ENCODE data around the gene CAMK1D. TPM values are rescaled to one million over a fixed set of nuclear protein-coding genes. Genes with fewer than 3 reads are reported as not detected.

Gene CAMK1D
- total RNA-seq, 1 experiment from 2014 or later: 0.15 TPM

DNA sequence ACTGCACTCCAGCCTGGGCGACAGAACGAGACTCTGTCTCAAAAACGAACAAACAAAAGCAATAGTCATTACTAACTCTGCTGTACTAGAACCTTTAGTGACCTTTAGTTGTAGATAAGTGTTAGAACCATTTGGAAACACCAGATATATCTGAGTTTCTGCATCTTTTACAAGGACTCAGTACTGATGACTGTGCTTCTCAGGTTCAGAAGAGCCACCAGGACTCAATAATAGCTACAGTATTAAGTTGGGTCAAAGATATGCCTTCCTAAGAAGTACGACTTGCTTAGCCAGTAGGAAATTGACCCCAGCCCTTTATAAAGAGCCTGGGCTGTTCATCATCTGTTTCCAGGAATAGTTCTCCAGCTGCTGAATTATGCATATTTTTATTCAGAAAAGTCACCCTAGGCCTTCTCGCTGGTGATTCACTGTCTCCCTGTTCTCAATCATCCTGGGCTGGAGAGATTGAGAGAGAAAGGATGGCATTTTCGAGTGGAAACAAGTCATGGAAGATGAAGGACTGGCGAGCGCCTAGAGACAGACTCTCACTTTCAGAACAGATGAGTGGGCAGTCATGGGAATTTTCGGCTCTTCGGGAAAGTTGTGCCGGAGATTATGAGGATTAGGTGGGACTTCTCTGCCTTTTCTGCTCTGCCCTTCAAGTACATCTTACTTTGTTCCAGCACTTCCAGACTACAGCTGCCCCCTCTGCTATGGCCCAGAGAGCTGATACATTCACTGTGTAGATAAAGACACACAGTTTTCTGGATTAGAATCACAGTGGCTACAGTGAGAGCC lies 336.1 kb downstream of the CAMK1D start:
- DNase-seq (ENCODE audit: low spot score): no peak

- DNase-seq (ENCODE audit: low spot score): no peak
Observed at GRCh38 chr10:12687996-12688395, 338.6 kb downstream of the CAMK1D start.

DNA sequence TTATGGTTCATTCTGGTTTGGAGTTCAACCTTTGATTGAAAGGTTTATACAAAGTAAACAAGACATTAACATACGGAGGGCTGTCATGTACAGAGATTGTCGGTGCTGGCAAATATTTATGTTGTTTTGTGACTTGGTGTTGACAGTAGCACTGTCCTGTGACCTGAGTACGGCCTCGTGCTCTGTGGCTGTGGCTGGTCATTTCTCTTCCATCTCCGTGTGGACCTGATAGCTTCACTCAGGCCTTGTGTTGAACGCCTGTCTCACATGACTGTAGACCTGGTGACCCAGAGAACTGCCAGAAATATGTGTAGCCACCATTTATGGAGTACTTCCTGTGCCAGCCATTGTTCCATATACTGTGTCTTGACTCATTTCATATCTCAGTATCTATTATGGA lies 340.5 kb downstream of the CAMK1D start:
- no peak for DNase-seq (ENCODE audit: low spot score)

DNA sequence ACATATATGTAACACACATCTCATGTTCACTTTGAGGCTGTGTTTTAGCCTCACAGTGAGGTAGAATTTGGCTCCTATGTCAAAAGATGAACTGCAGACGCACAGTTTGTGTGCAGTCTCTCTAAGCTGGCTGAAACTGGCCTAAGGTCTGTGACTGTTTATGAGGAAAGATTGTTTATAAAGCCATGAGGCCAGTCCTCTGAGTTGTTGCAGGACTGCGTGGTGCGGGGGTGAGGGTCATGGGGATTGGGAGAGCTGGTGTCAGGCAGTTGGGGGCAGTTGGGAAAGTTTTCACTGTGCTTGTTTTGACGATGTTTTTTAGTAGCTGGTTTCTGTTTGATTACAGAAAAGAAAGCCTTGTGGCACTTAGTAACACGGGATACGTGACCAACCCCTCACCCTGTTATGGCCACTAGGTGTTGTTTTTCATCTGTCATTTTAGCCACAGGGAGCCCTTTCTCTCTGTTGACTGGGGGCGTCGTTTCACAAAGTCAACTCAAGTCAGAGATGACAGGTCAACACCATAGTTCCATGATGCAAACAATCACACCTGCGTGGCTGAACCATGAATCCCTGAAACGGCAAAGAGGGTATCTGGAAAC lies 341.3 kb downstream of the CAMK1D start:
- DNase-seq (ENCODE audit: low spot score): no peak

DNA sequence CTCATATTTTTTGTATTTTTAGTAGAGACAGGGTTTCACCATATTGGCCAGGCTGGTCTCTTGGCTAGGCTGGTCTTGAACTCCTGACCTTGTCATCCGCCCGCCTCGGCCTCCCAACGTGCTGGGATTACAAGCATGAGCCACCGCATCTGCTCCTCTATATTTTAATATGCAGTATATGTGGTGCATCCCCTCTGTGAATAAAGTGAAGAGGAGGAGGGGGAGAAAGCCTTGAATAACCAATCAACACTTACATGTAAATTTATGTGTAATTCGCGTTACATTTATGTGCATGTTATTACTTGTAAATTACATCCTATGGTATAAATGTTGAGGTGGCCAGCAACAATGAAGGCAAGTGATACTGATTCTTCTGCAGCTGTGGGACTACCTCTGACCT lies 342.2 kb downstream of the CAMK1D start:
- DNase-seq (ENCODE audit: low spot score): no peak

DNA sequence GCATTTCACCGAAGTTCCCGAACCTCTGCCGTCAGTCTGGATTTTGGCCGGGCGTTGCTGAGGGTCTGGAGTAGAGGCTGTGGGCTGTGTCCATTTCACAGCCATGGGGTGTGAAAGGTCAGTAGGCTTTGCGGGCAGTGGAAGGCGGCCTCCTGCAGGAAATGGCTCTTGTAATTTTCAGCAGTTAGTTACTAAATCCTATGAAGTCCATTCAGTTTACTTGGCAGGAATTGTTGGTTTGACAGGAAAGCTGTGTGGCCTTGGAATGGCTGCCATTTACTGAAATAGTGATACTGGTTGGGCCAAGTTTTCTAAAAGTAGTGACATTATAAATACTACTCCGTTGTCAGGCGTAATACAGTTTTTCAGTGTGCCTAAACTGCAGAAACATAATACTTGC lies 348.4 kb downstream of the CAMK1D start:
- no peak for DNase-seq (ENCODE audit: low spot score)

DNA sequence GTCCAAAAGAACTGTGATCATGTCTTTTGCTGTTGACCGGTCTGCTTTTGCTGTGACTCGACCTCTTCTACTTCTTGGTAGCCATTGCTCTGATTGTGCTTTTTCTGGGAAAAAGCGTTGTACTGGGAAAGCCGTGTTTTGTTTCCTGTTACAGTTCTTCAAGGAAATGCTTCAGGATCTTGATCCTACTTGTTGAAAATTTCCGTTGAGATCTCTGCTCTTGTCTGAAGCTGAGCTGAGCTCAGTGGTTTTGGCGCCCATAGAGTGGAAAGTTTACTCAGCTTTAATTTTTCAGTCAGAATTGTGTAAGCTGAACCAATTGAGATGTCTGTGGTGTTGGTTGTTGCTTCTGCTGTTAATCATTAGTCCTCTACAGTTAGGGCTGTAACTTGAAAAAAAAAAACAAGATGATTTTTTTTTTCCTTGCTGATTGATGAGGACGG lies 349.9 kb downstream of the CAMK1D start:
- no peak for DNase-seq (ENCODE audit: low spot score)

GRCh38 chr10:12699781-12700556 lies 350.6 kb downstream of the CAMK1D start:
- no peak for DNase-seq (ENCODE audit: low spot score)

DNA sequence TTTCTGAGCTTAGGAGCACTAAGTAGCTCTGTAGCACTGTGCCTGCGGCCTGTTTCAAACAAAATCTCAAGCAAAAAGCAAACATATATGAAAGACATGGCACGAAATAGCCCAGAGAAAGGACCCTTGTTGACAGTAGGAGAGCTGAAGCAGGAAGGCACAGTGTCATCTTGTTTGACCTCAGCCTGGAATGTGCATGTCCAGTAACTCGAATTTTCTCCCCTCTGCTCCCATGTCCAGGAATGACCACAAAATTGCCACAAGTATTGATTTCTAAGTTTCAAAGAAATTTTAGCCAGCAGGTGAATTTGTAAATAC lies 351.2 kb downstream of the CAMK1D start:
- no peak for DNase-seq (ENCODE audit: low spot score)

DNA sequence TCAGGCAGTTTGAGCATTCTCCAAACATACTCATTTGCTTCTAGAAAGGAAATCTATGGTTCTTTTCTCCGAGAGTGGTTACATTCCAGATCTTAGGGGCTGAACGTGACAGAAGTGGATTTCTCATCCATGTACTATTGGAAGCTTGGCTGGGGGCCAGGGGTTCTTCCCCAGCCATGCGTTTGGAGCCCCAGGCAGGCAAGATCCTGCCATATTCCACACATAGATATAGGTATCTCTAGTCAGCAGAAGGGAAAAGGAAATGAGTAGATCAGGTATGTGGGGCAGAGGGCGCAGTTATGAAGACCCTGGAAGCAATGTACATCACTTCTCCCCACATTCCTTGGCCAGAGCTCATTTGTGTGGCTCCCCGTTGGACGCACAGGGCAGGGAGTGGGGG lies 352.3 kb downstream of the CAMK1D start:
- no peak for DNase-seq (ENCODE audit: low spot score)

DNA sequence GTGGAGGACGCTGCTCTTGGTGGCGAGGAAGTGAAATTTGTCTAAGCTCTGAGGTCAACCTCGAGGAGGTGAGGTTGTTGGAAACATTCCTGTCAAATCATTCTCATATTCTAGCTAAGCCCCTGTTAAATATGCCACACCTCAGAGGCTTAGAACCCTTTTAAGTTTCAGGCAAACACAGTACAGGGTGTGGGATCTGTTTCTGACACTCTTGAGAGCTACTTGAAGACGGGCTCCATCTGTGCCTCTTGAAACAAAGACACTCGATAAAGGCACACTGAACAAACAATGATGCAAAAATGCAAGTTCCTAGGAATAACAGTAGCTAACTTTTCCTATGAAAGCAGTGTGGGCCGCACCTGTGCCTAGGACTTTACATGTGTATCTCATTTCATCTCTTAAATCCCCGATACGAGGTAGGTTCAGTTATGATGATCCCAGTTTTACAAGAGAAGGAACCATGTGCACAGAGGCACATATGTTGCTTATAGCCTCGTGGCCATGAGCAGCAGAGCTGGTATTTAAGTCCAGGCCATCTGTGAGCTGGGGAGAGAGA lies 352.9 kb downstream of the CAMK1D start:
- no peak for DNase-seq (ENCODE audit: low spot score)

DNA sequence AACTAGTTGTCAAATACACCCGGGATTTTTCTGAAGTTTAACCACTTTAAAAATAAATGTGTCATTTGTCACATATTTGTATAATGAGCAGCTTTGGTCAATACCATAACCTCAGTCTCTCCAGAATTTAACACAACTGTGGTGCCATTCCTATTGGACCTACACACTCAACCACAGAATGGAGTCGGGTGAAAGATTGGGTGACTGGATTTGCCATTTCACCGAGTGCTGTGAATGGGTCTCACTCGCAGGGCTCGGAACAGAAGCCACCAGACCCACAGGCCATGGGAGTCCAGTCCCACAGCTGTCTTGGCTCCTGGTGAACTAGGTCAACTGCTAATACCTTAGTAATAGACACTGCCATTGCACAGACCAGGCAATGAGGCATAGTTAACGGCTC lies 353.8 kb downstream of the CAMK1D start:
- no peak for DNase-seq (ENCODE audit: low spot score)

DNA sequence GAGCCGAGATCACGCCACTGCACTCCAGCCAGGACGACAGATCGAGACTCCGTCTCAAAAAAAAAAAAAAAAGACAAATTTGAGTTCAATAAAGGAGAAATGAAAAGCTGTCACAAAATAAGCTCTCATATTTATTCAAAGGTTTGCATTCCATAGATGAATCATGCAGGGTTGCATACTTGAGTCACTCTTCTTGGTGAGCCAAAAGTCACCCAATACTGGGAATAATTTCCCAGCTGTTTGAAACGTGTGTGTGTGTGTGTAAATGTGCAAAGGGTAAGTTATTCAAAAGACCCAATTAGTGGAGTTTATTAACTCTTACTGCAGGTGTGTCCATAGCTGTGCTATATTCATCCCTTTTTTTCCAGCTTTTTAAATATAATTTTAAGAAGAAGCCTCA lies 354.5 kb downstream of the CAMK1D start:
- DNase-seq (ENCODE audit: low spot score): no peak

GRCh38 chr10:12704488-12704887 lies 355.1 kb downstream of the CAMK1D start:
- no peak for DNase-seq (ENCODE audit: low spot score)

DNA sequence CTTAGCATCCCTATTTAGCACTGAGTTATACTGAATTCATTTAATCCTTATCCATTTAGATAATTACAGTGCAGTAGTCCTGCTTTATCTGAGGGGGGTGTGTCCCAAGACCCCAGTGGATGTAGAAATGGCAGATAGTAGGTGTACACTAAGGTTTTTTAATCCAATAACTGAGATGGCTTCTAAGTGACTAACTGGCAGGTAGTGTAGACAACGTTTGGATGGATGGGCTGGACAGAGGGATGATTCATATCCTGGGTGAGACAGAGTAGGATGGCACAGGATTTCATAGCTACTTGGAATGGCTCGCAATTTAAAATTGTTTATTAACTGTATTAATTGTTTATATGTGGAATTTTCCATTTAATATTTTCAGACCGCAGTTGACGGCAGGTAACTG lies 356.6 kb downstream of the CAMK1D start:
- no peak for DNase-seq (ENCODE audit: low spot score)

GRCh38 chr10:12707461-12708185 lies 358.3 kb downstream of the CAMK1D start:
- peak; percentile 40 for DNase-seq (ENCODE audit: low spot score)

DNA sequence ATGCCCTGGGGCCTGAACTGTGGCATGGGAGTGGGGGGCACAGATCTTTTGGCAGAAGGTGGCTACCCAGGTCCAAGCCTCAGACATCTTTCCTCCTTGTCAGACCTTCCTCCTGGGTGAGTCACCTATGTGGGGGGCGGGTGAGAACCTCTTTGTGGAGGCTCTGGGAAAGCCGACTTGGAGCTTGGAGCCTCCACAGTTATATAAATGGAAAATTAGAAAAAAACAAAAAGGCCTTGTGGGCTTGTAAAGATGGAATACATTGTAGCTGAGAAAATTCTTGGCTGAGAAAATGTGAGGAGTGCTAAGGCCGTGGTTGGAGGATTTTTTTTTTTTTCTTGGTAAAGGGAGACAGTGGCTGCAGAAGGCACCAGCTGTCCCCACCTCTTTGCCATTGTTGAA lies 359.7 kb downstream of the CAMK1D start:
- DNase-seq (ENCODE audit: low spot score): no peak

DNA sequence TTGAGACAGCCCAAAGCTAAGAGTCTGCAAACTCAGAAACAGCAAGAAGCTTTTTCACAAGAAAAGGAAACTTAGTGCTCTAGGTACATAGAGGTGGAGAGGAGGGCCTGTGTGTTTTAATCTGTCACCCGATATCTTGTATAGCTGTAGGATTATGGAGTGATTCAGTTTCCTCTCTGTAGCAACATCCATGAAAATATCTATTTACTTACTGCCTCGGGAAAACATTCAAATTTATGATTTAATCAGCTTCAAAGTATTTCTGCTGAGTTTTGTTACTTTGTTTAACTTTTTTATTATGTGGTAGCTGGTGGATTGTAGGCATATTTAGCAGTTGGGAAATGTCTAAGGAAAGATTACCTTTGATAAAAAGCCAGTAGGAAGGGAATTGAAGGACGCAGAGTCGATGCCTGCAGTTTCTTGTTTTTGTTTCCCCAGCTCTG lies 360.2 kb downstream of the CAMK1D start:
- no peak for DNase-seq (ENCODE audit: low spot score)

GRCh38 chr10:12710157-12710556 lies 360.8 kb downstream of the CAMK1D start:
- no peak for DNase-seq (ENCODE audit: low spot score)

DNA sequence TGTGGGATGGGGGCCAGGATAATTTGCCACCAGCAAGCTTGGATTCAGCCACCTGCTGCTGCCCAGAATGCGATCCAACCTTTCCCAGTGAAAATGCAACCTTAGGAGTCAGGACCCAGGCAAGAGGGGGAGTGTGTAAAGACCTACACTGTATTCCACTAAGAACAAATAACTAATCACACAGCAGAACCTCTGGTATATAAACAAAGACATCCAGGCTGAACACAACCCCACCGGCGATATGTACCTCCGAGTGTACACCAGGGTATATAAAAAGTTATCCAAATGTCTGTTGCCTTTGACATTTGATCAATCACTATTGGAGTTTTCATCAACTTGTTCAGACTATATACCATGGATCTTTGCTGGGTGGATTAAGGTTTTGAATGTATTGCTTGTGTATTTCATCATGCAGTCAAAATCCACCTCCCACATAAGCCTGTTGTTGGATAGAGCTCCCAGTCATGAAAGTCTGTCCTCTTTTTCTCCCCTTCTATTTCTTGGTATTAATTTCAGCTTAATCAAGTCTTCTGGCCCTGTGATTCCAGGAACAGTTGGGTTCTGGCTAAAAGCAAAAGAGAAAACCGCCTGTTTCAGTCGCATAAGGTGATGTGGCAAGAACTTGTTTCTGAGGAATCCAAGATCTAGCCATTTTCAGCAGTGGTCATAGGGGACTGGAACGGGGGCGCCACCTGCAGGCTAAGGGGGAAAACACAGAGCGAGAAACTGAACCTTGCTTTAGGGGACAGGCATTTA lies 361.4 kb downstream of the CAMK1D start:
- DNase-seq (ENCODE audit: low spot score): peak; percentile 78

- DNase-seq (ENCODE audit: low spot score): no peak
Observed at GRCh38 chr10:12711350-12711708, 362.0 kb downstream of the CAMK1D start.
